HCEC 1CT (cell line): ENCODE results near the gene CDH23.
"Not testable (repeated sequence)": the region's sequence is repeated elsewhere in the genome, so short reads cannot be mapped to it uniquely, and the experiment has no call there.

Source experiments
- DNase-seq: peaks from one replicate; pipeline ENCODE4 v3.0.0-alpha.2; 2017

Gene CDH23

GRCh38 chr10:71396711-71397295, at the start of gene CDH23:
TSS of gene CDH23 (plus strand) at chr10:71396920. CDS start at chr10:71439832, 42,912 bp downstream.
- DNase-seq = no peak

GRCh38 chr10:71347587-71348395, 48.9 kb upstream of the CDH23 start:
- no peak for DNase-seq

GRCh38 chr10:71348850-71349249, 47.9 kb upstream of the CDH23 start:
- DNase-seq = no peak

- no peak for DNase-seq
These were observed 47.3 kb upstream of the CDH23 start for GRCh38 chr10:71349406-71349805.

GRCh38 chr10:71351087-71351486, 45.6 kb upstream of the CDH23 start:
- DNase-seq = no peak

GRCh38 chr10:71351628-71352319, 44.9 kb upstream of the CDH23 start:
- DNase-seq = no peak

- no peak for DNase-seq
These were observed 43.1 kb upstream of the CDH23 start for GRCh38 chr10:71353639-71354038.

GRCh38 chr10:71354776-71355175, 41.9 kb upstream of the CDH23 start:
- peak; percentile 10 for DNase-seq

- no peak for DNase-seq
These were observed 40.8 kb upstream of the CDH23 start for GRCh38 chr10:71355886-71356285.

GRCh38 chr10:71357792-71358265, 38.9 kb upstream of the CDH23 start:
- peak; percentile 50 for DNase-seq

- DNase-seq = no peak
These were observed 38.4 kb upstream of the CDH23 start for GRCh38 chr10:71358277-71358676.

GRCh38 chr10:71358906-71359305, 37.8 kb upstream of the CDH23 start:
- DNase-seq = not testable (repeated sequence)

GRCh38 chr10:71359364-71360046, 37.2 kb upstream of the CDH23 start:
- no peak for DNase-seq

GRCh38 chr10:71360735-71361134, 36.0 kb upstream of the CDH23 start:
- no peak for DNase-seq

GRCh38 chr10:71361581-71361980, 35.1 kb upstream of the CDH23 start:
- no peak for DNase-seq

GRCh38 chr10:71362141-71362540, 34.6 kb upstream of the CDH23 start:
- DNase-seq = no peak

- DNase-seq = no peak
These were observed 32.8 kb upstream of the CDH23 start for GRCh38 chr10:71363936-71364335.

GRCh38 chr10:71365366-71365765, 31.4 kb upstream of the CDH23 start:
- DNase-seq = no peak

- no peak for DNase-seq
These were observed 30.0 kb upstream of the CDH23 start for GRCh38 chr10:71366690-71367089.

GRCh38 chr10:71367271-71367670, 29.4 kb upstream of the CDH23 start:
- peak; percentile 37 for DNase-seq

- DNase-seq = no peak
These were observed 28.5 kb upstream of the CDH23 start for GRCh38 chr10:71368176-71368575.

GRCh38 chr10:71368643-71369042, 28.1 kb upstream of the CDH23 start:
- no peak for DNase-seq

- DNase-seq = no peak
These were observed 27.1 kb upstream of the CDH23 start for GRCh38 chr10:71369602-71370001.
